Endothelial cell of umbilical vein (primary cell): ENCODE measurements around the gene PTK6. TPM values are rescaled to one million over a fixed set of nuclear protein-coding genes. Genes with fewer than 3 reads are reported as not detected.

ENCODE experiments used
- BruUV-seq: library from RNA; stranded (reverse); fragments of 400-500 nt; replicated peaks from 2 replicates; lab custom pipeline; 2021; lab: Mats Ljungman, UMichigan
- CTCF ChIA-PET: fragments of 300-600, 350-600 bp; sonication (Branson Sonifier 250); formaldehyde crosslinking; loops from one replicate; lab custom pipeline; 2021; ENCODE audit warnings: antibody characterized with exemption, inconsistent platforms; lab: Charles Lee
- POLR2A ChIA-PET: fragments of 300-600, 350-600 bp; sonication (Branson Sonifier 250); formaldehyde crosslinking; loops from one replicate; lab custom pipeline; 2021; ENCODE audit warnings: antibody characterized with exemption, inconsistent platforms; lab: Charles Lee
- DNase-seq: peaks from one replicate; pipeline ENCODE4 v3.0.0-alpha.2; 2011; ENCODE audit warnings: low read depth, low spot score
- FAIRE-seq: peaks from 2 replicates; lab custom pipeline; 2011; peaks lifted over from hg19 to GRCh38; lab: Jason Lieb, UNC
- H2AFZ ChIP-seq: 2 replicates; pipeline ENCODE4 v1.6.0; 2012; ENCODE audit warnings: low read depth, low read length, control low read depth, inconsistent platforms
- H3K27ac ChIP-seq: 2 replicates; pipeline ENCODE4 v1.5.1; 2011; ENCODE audit warnings: low read depth, mild to moderate bottlenecking, control low read depth, low read length, moderate library complexity; ENCODE audit not compliant: insufficient read depth
- H3K27me3 ChIP-seq, 2 experiments: 2 replicates each; pipeline versions ENCODE4 v1.6.0 to v1.6.1; 2011; ENCODE audit warnings: low read length in 2 of 2, mixed read lengths in 1 of 2; ENCODE audit not compliant: control insufficient read depth in 2 of 2, insufficient read depth in 2 of 2
- H3K36me3 ChIP-seq, 2 experiments: 2 replicates in 1 of 2; 3 replicates in 1 of 2; pipeline ENCODE4 v1.5.1; 2011; ENCODE audit warnings: low read length in 2 of 2, mild to moderate bottlenecking in 1 of 2, moderate library complexity in 1 of 2; ENCODE audit not compliant: control insufficient read depth in 2 of 2, insufficient read depth in 2 of 2; ENCODE audit errors: extremely low read depth in 1 of 2
- H3K4me1 ChIP-seq: 3 replicates; pipeline ENCODE4 v1.5.1; 2011; ENCODE audit warnings: mild to moderate bottlenecking, low read length; ENCODE audit not compliant: control insufficient read depth, insufficient read depth; ENCODE audit errors: extremely low read depth
- H3K4me2 ChIP-seq: 2 replicates; pipeline ENCODE4 v1.6.1; 2011; ENCODE audit warnings: low read length, control low read depth, mixed read lengths; ENCODE audit not compliant: insufficient read depth
- H3K4me3 ChIP-seq, 3 experiments: fragments of 200-600 bp in 1 of 3; sonication (generic), shearing (Covaris generic) in 1 of 3; replicated peaks in 1 of 3; 2 replicates each; pipeline ENCODE4 v1.5.1; 2011 to 2016; ENCODE audit warnings: control low read depth in 3 of 3, low read length in 3 of 3, mild to moderate bottlenecking in 2 of 3, inconsistent platforms in 1 of 3, low read depth in 1 of 3, moderate library complexity in 1 of 3; ENCODE audit not compliant: insufficient read depth in 1 of 3
- H3K79me2 ChIP-seq: 2 replicates; pipeline ENCODE4 v1.6.0; 2012; ENCODE audit warnings: low read length, inconsistent platforms; ENCODE audit not compliant: control insufficient read depth, insufficient read depth
- H3K9ac ChIP-seq: replicated peaks from 2 replicates; pipeline ENCODE3; 2011; ENCODE audit warnings: low read length, control low read depth; ENCODE audit not compliant: insufficient read depth; ENCODE audit errors: extremely low read depth
- H3K9me1 ChIP-seq: replicated peaks from 3 replicates; pipeline ENCODE4 v1.6.0; 2011; ENCODE audit warnings: mild to moderate bottlenecking, low read length; ENCODE audit not compliant: control insufficient read depth, insufficient read depth; ENCODE audit errors: extremely low read depth
- H3K9me3 ChIP-seq: replicated peaks from 2 replicates; pipeline ENCODE4 v1.5.1; 2012; ENCODE audit warnings: low read length, inconsistent platforms; ENCODE audit not compliant: control insufficient read depth, insufficient read depth
- H4K20me1 ChIP-seq: replicated peaks from 2 replicates; pipeline ENCODE3; 2011; ENCODE audit warnings: mild to moderate bottlenecking, low read length; ENCODE audit not compliant: control insufficient read depth, insufficient read depth; ENCODE audit errors: extremely low read depth
- EZH2 ChIP-seq: IDR thresholded peaks from 2 replicates; pipeline ENCODE4 v1.6.1; 2012; ENCODE audit warnings: borderline replicate concordance, low read depth, mild to moderate bottlenecking, moderate library complexity, low read length, inconsistent platforms; ENCODE audit not compliant: severe bottlenecking
- FOS ChIP-seq: IDR thresholded peaks from 2 replicates; pipeline ENCODE4 v1.6.1; 2011; ENCODE audit warnings: mild to moderate bottlenecking, low read length, moderate library complexity, borderline replicate concordance; ENCODE audit not compliant: insufficient read depth
- GATA2 ChIP-seq: IDR thresholded peaks from 2 replicates; pipeline ENCODE4 v1.7.0; 2011; ENCODE audit warnings: low read depth, mild to moderate bottlenecking, moderate library complexity, mixed read lengths, low read length; ENCODE audit not compliant: insufficient read length, insufficient read depth
- JUN ChIP-seq: IDR thresholded peaks from 2 replicates; pipeline ENCODE4 v1.6.1; 2011; ENCODE audit warnings: borderline replicate concordance, low read depth; ENCODE audit not compliant: insufficient read length, insufficient read depth
- MYC ChIP-seq: IDR thresholded peaks from one replicate; pipeline ENCODE4 v1.6.1; 2011; ENCODE audit warnings: mild to moderate bottlenecking, low read depth, low read length
- POLR2A ChIP-seq: IDR thresholded peaks from 2 replicates; pipeline ENCODE4 v1.6.1; 2012; ENCODE audit warnings: low read depth, mild to moderate bottlenecking, control low read depth, low read length
- POLR2AphosphoS5 ChIP-seq: IDR thresholded peaks from 2 replicates; pipeline ENCODE4 v1.6.1; 2012; ENCODE audit warnings: low read depth, mild to moderate bottlenecking, control low read depth, low read length, moderate library complexity; ENCODE audit not compliant: insufficient read depth
- dilution Hi-C: fragments of 300-500 bp; cut with MboI; formaldehyde crosslinking; loops from one replicate; pipeline ENCODE4 v1.15.0; 2019; ENCODE audit warnings: low sequenced_read_pairs; ENCODE audit not compliant: extremely low pct_ligation_motif_present
- intact Hi-C: fragments of 100-400 bp; cut with micrococcal nuclease; formaldehyde crosslinking; loops from one replicate; pipeline ENCODE4 v1.10.0; 2022
- polyA plus RNA-seq, 4 experiments: library from polyadenylated mRNA; depleted of rRNA in 3 of 4; stranded (reverse) in 3 of 4; unstranded in 1 of 4; fragments of >200 nt; gene quantifications; 2 replicates each; pipeline versions ENCODE4 v1.2.1 to v1.2.3, GENCODE V29; 2011 to 2012; ENCODE audit warnings: missing spikeins in 1 of 4
- total RNA-seq: library from RNA; stranded (reverse); gene quantifications from 2 replicates; pipeline ENCODE4 v1.2.3, GENCODE V29; 2021
- TF ChIP-seq, protein P1 (sequence below), 2 donors: IDR thresholded peaks; 1 replicate in 1 of 2; 2 replicates in 1 of 2; pipeline ENCODE4 v1.5.1; 2011; ENCODE audit warnings: low read length in 2 of 2, mild to moderate bottlenecking in 2 of 2, moderate library complexity in 2 of 2, control low read depth in 1 of 2, inconsistent platforms in 1 of 2, low read depth in 1 of 2; ENCODE audit not compliant: insufficient read depth in 1 of 2; ENCODE audit errors: extremely low read depth in 1 of 2
- TF ChIP-seq, protein P2 (sequence below): IDR thresholded peaks from 2 replicates; pipeline ENCODE4 v1.6.1; 2011; ENCODE audit not compliant: insufficient read depth, insufficient read length

PTK6 gene
- total and polyA plus RNA-seq, 2 donors (not counting 3 experiments of a cell fraction or from before 2014, with no cell fraction given) = 0.18 TPM; not detected in 1

DNA sequence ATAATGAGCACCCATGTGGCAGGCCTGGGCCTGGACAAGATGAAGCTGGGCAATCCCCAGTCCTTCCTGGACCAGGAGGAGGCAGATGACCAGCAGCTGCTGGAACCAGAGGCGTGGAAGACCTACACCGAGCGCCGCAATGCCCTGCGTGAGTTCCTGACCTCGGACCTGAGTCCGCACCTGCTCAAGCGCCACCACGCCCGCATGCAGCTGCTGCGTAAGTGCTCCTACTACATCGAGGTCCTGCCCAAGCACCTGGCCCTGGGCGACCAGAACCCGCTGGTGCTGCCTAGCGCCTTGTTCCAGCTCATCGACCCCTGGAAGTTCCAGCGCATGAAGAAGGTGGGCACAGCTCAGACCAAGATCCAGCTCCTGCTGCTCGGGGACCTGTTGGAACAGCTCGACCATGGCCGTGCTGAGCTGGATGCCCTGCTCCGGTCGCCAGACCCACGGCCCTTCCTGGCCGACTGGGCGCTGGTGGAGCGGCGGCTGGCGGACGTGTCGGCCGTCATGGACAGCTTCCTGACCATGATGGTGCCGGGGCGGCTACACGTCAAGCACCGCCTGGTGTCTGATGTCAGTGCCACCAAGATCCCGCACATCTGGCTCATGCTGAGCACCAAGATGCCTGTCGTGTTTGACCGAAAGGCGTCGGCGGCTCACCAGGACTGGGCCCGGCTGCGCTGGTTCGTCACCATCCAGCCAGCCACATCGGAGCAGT is 18.6 kb upstream of the PTK6 start:
- dilution Hi-C loops = no loop called here
- no TSS peak for BruUV-seq
- Histone ChIP-seq H3K27me3 (no peaks in the 10 kb centered on the region), H3K4me2 (no peak overlapping the region), H2AFZ (no peak overlapping the region), H3K27ac (no peak overlapping the region), H3K4me1 (no peaks in the 10 kb centered on the region), H3K9me1 (no peaks in the 10 kb centered on the region), H3K9ac (no peak overlapping the region), H3K4me3 (no peak overlapping the region), H3K9me3 (no peaks in the 10 kb centered on the region), H3K79me2 (no peaks in the 10 kb centered on the region), H3K36me3 (peaks cover 0 to 9% of the 10 kb centered on the region in 2 experiments), H4K20me1 (no peaks in the 10 kb centered on the region)
- intact Hi-C loops = no loop called here
- DNase-seq = no peak
- ChIA-PET POLR2A (no interaction called here), CTCF (no interaction called here)
- no peak for FAIRE-seq
- no peak for TF ChIP-seq EZH2
- TF ChIP-seq POLR2A = no peak
- TF ChIP-seq, protein P1, sequence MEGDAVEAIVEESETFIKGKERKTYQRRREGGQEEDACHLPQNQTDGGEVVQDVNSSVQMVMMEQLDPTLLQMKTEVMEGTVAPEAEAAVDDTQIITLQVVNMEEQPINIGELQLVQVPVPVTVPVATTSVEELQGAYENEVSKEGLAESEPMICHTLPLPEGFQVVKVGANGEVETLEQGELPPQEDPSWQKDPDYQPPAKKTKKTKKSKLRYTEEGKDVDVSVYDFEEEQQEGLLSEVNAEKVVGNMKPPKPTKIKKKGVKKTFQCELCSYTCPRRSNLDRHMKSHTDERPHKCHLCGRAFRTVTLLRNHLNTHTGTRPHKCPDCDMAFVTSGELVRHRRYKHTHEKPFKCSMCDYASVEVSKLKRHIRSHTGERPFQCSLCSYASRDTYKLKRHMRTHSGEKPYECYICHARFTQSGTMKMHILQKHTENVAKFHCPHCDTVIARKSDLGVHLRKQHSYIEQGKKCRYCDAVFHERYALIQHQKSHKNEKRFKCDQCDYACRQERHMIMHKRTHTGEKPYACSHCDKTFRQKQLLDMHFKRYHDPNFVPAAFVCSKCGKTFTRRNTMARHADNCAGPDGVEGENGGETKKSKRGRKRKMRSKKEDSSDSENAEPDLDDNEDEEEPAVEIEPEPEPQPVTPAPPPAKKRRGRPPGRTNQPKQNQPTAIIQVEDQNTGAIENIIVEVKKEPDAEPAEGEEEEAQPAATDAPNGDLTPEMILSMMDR (IDR thresholded peaks at IDR 0.05; ENCODE audit: extremely low read depth in 1 of 2, insufficient read depth in 1 of 2, low read depth in 1 of 2, low read length in 2 of 2) = no peak
- TF ChIP-seq FOS = no peak
- no peak for TF ChIP-seq POLR2AphosphoS5
- no peak for TF ChIP-seq JUN
- TF ChIP-seq, protein P2, sequence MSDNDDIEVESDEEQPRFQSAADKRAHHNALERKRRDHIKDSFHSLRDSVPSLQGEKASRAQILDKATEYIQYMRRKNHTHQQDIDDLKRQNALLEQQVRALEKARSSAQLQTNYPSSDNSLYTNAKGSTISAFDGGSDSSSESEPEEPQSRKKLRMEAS = no peak
- TF ChIP-seq GATA2 = no peak
- no peak for TF ChIP-seq MYC
